BLaER1 (cell line): ENCODE measurements around the gene HS6ST2.

Experiments
- H3K27ac ChIP-seq: shearing (Covaris generic); formaldehyde crosslinking; 2 replicates; pipeline ENCODE4 v1.8.1; 2022
- H3K27me3 ChIP-seq: shearing (Covaris generic); formaldehyde crosslinking; 2 replicates; pipeline ENCODE4 v1.8.1; 2022
- H3K36me3 ChIP-seq: shearing (Covaris generic); formaldehyde crosslinking; 2 replicates; pipeline ENCODE4 v1.8.1; 2022
- H3K4me1 ChIP-seq: shearing (Covaris generic); formaldehyde crosslinking; 2 replicates; pipeline ENCODE4 v1.8.1; 2022
- H3K4me2 ChIP-seq: shearing (Covaris generic); formaldehyde crosslinking; 2 replicates; pipeline ENCODE4 v1.8.1; 2022
- H3K4me3 ChIP-seq: shearing (Covaris generic); formaldehyde crosslinking; 2 replicates; pipeline ENCODE4 v1.8.1; 2022
- H3K9ac ChIP-seq: shearing (Covaris generic); formaldehyde crosslinking; 2 replicates; pipeline ENCODE4 v1.8.1; 2022
- H3K9me3 ChIP-seq: shearing (Covaris generic); formaldehyde crosslinking; 2 replicates; pipeline ENCODE4 v1.8.1; 2022
- H4K20me1 ChIP-seq: shearing (Covaris generic); formaldehyde crosslinking; 2 replicates; pipeline ENCODE4 v1.8.1; 2022
- Cebpa-rat ChIP-seq: shearing (Covaris generic); IDR thresholded peaks from 2 replicates; pipeline ENCODE4 v1.8.1; 2022

The HS6ST2 gene

DNA sequence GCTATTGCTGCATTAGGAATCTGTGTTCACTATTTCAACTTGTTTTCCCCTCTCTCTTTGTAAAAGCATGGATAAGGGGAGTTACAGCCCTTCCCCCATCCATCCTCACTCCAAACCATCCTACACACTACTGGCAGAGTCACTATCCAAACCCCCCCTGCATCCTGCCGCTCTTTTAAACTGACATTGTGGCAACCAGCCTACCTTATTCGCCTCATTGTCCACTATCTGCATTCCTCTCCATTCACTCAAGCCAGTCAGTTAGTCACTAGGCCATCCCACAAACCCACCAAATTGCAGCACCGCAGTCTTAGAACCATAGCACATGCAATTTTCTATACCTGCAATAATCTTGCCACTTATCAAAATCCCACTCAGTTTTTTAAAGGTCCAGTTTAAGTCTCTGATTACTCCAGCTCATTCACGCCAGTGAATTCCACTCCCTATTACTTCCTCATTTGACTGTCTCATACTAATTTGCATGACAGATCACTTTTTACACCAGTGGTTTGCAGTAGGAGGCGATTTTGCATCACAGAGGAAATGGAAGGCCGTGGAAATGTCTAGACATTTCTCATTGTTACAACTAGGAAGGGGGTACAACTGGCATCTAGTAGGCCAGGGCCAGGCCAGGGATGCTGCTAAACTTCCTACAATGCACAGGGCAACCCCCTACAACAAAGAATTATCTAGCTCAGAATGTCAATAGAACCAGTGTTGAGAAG is 181.8 kb downstream of the HS6ST2 start:
- Histone ChIP-seq H3K4me3 (no peak overlapping the region), H3K4me1 (no peaks in the 10 kb centered on the region), H3K27ac (no peak overlapping the region), H3K9me3 (no peaks in the 10 kb centered on the region), H3K27me3 (peaks cover 78% of the 10 kb centered on the region), H3K9ac (no peak overlapping the region), H3K36me3 (no peaks in the 10 kb centered on the region), H3K4me2 (no peak overlapping the region), H4K20me1 (peaks cover 17% of the 10 kb centered on the region; the same call in 1 of the 2 replicates)
- TF ChIP-seq Cebpa-rat = no peak

DNA sequence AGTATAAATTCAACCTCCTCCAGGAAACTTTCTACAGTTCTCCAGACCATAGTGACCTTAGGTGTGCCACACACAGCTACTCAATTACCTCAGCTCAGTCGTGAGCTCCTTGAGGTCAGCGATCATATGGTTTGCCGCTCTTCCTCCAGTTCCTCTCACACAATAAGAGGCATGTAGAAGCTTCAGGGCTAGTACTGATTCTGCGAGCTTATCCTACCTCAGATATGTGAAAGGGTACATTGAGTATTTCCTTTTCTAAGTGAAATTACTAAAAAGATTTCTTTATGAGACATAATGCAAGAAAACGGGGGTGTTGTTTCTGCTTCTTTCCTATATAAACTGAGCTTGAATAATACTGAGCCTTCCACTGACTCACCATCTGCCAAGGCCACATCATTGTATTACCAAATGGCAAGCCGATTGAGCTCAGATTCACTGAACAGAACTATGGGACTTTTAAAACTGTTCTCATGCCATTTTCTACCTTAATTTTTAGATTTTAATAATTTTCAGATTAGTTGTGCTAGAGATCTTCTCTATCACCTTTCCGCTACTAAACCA is 183.1 kb downstream of the HS6ST2 start:
- H3K9ac ChIP-seq = no peak overlapping the region
- no peaks in the 10 kb centered on the region for H3K36me3 ChIP-seq
- peaks cover 17% of the 10 kb centered on the region; the same call in 1 of the 2 replicates for H4K20me1 ChIP-seq
- no peaks in the 10 kb centered on the region for H3K9me3 ChIP-seq
- H3K4me1 ChIP-seq = no peaks in the 10 kb centered on the region
- no peak overlapping the region for H3K4me2 ChIP-seq
- H3K27ac ChIP-seq = no peak overlapping the region
- H3K4me3 ChIP-seq = no peak overlapping the region
- peaks cover 77% of the 10 kb centered on the region for H3K27me3 ChIP-seq
- TF ChIP-seq Cebpa-rat = no peak

DNA sequence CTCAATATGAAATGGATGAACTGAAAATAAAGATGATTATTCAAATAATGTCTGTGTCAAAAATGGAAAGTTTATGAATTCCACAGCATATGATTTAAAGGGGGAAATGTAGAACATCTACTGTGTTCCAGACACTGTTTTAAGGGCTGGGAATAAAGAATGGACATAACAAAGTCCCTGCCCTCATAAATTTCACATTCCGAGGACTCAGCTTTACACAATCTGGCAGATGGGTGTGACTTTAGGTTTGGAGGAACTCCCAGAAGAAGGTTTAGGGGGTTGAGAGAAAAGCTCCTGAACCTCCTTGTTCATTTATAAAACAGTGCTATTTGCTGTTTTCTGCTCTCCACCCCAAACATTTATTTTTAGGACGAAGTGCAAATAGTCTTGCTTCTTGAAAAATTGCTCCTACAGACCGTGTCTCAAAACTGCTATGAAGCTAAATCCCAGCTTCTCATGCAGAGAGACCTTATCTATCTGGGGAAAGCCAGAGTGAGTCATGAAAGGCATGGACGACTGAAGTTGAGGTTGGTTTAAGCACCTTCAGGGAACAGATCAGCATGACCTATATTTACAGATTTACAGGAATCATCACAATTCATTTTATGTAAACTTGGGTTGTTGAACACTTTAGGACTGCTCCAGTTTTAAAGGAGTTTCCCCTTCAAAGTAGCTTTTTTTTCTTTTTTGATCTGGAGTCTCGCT is 184.3 kb downstream of the HS6ST2 start:
- TF ChIP-seq Cebpa-rat = no peak
- Histone ChIP-seq H4K20me1 (peaks cover 22% of the 10 kb centered on the region; the same call in 1 of the 2 replicates), H3K9me3 (no peaks in the 10 kb centered on the region), H3K4me1 (no peaks in the 10 kb centered on the region), H3K27me3 (peaks cover 78% of the 10 kb centered on the region), H3K4me2 (no peak overlapping the region), H3K9ac (no peak overlapping the region), H3K27ac (no peak overlapping the region), H3K4me3 (no peak overlapping the region), H3K36me3 (no peaks in the 10 kb centered on the region)

DNA sequence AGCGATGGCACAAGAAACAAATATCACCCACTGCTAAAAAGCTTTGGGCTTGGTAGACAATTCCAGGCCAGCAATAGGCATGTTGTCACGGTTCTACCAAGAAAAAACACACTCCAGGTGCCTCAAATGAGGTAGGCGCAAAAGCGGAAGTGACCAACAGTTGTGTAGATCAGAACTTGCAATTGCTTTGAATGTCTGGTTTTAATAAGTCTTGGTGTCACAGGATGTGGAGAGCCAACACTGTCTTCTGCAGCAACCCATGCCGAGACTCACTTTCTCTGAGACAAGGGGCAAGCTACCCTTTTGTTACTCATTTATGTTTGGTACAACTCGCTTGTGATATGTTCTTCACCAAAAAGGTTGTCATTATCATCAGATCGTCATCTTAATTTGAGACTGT is 188.8 kb downstream of the HS6ST2 start:
- Histone ChIP-seq H3K9me3 (no peaks in the 10 kb centered on the region), H3K27me3 (peaks cover 86% of the 10 kb centered on the region), H3K4me3 (no peak overlapping the region), H3K27ac (no peak overlapping the region), H3K36me3 (no peaks in the 10 kb centered on the region), H3K4me2 (no peak overlapping the region), H3K9ac (no peak overlapping the region), H4K20me1 (peaks cover 9% of the 10 kb centered on the region; the same call in 1 of the 2 replicates), H3K4me1 (no peaks in the 10 kb centered on the region)
- TF ChIP-seq Cebpa-rat = no peak

DNA sequence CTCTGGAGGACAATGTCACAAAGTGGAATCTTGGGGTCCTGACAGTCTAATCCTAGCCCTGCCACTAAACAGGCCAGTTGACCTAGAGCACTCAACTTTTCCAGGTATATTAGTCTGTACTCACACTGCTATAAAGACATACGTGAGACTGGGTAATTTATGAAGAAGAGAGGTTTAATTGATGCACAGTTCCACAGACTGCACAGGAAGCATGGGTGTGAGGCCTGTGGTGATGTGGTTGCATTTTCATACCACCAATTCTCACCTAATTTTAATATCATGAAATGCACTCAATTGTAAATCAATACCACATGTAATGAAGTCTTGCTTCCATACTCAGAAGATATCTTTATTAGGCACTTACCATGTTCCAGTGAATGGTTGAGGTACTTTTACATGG is 192.0 kb downstream of the HS6ST2 start:
- Histone ChIP-seq H3K9me3 (no peaks in the 10 kb centered on the region), H3K27me3 (peaks cover 98% of the 10 kb centered on the region), H3K4me1 (no peaks in the 10 kb centered on the region), H4K20me1 (peaks cover 12% of the 10 kb centered on the region; the same call in 1 of the 2 replicates), H3K4me3 (no peak overlapping the region), H3K4me2 (no peak overlapping the region), H3K27ac (no peak overlapping the region), H3K36me3 (no peaks in the 10 kb centered on the region), H3K9ac (no peak overlapping the region)
- no peak for TF ChIP-seq Cebpa-rat

DNA sequence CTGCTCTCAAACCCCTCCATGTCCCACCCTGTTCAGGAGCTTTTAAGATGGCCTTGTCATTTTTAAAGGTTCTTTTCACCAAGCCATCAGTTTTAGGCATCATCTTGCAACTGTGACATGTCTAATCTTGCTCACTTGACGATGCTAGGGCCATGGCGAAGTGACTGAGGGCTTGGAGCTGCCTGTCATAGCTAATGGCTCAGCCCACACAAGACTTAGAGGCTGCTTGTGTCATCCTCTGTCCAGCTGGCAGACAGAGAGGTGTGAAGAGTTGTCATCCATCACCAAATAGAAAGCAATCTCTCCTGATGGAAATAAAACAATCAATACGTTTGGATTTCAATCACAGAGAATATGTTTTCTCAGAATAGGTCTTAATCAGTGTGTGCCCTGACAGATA is 194.9 kb downstream of the HS6ST2 start:
- Histone ChIP-seq H3K27me3 (peaks cover 98% of the 10 kb centered on the region), H3K9me3 (no peaks in the 10 kb centered on the region), H3K27ac (no peak overlapping the region), H3K9ac (no peak overlapping the region), H3K4me3 (no peak overlapping the region), H3K4me2 (no peak overlapping the region), H4K20me1 (peaks cover 13% of the 10 kb centered on the region; the same call in 1 of the 2 replicates), H3K4me1 (no peaks in the 10 kb centered on the region), H3K36me3 (no peaks in the 10 kb centered on the region)
- TF ChIP-seq Cebpa-rat = no peak

DNA sequence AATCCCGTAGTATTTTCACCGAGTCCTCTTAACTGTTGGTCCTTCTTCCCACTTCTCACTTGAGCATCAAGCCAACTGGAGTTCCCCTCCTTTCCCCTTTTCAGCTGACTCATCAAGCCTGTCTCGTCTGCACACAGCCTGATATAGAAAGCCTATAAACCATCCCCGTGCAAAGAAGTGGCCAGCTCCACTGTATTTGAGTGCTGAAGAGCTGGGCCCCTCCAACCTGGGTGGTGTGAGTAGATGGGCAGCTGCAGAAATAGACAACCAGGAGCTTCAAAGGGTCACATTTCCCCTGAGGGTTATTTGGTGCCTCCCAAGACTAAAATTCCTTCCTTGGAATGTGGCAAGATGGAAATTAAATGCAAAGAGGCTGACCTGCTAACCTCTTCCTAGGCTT is 199.7 kb downstream of the HS6ST2 start:
- no peak overlapping the region for H3K9ac ChIP-seq
- H3K4me2 ChIP-seq = no peak overlapping the region
- no peaks in the 10 kb centered on the region for H3K36me3 ChIP-seq
- H4K20me1 ChIP-seq = peaks cover 18% of the 10 kb centered on the region; the same call in 1 of the 2 replicates
- H3K27me3 ChIP-seq = peaks cover 95% of the 10 kb centered on the region
- no peak overlapping the region for H3K4me3 ChIP-seq
- no peak overlapping the region for H3K27ac ChIP-seq
- no peaks in the 10 kb centered on the region for H3K4me1 ChIP-seq
- TF ChIP-seq Cebpa-rat = no peak
- H3K9me3 ChIP-seq = no peaks in the 10 kb centered on the region

DNA sequence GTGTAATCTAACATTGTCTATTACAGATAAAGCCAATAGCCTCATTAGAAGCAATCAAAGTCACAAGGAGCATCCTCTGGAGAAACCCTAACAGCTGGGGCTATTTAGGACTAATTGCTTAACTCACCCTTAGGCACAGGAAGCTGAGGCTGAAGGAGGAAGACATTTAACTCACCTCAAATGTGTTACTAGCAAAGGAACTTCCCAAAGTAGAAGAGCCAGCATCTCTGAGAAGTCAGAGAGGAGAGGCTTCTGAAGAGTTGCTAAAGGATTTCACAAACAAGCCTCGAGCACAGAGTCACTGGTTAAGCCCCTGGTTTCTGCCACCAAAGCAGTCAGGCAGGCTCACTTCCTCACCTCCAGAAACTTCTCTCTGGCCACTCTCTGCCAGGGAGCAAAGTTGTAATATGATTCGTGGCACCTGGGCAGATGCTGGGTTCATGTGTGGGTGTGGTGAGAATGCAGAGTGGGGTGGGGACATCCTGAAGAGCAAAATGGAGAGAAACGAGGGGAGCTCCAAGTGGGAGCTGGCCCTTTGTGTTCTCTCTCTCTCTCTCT is 201.3 kb downstream of the HS6ST2 start:
- no peak overlapping the region for H3K9ac ChIP-seq
- H3K9me3 ChIP-seq = no peaks in the 10 kb centered on the region
- H3K4me3 ChIP-seq = no peak overlapping the region
- peaks cover 95% of the 10 kb centered on the region for H3K27me3 ChIP-seq
- H3K4me1 ChIP-seq = peaks cover 2% of the 10 kb centered on the region; the same call in 1 of the 2 replicates
- H3K36me3 ChIP-seq = no peaks in the 10 kb centered on the region
- no peak for TF ChIP-seq Cebpa-rat
- H4K20me1 ChIP-seq = peaks cover 19% of the 10 kb centered on the region; the same call in 1 of the 2 replicates
- H3K27ac ChIP-seq = no peak overlapping the region
- no peak overlapping the region for H3K4me2 ChIP-seq

DNA sequence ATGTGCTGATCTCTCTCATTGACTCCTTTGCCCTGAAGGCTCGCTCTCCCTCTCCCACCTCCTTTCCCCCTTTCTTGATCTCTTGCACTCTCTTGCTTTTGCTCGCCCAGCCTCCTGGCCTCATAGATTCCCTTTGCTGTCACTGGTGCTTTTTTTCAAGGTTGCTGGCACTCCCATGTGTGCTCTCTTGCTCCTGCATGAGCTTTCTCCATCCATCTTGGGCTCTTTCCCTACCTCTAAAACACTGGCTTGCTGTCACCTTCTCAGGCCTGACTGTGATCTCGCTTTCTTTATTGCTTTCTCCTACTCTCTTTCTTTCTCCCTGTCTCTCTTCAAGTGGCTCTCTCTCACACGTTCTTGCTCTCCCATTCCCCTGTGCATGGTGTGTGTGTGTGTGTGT is 202.0 kb downstream of the HS6ST2 start:
- Histone ChIP-seq H3K27me3 (peaks cover 95% of the 10 kb centered on the region), H3K4me1 (peaks cover 9% of the 10 kb centered on the region), H3K9me3 (no peaks in the 10 kb centered on the region), H3K4me3 (no peak overlapping the region), H3K27ac (no peak overlapping the region), H3K4me2 (no peak overlapping the region), H4K20me1 (peaks cover 19% of the 10 kb centered on the region; the same call in 1 of the 2 replicates), H3K36me3 (no peaks in the 10 kb centered on the region), H3K9ac (no peak overlapping the region)
- no peak for TF ChIP-seq Cebpa-rat
